ENCODE measurements around the gene POC1A. TPM values are rescaled to one million over a fixed set of nuclear protein-coding genes. Genes with fewer than 3 reads are reported as not detected.

Gene POC1A
- total RNA-seq, 1 experiment from 2014 or later, result 35.0 TPM

DNA sequence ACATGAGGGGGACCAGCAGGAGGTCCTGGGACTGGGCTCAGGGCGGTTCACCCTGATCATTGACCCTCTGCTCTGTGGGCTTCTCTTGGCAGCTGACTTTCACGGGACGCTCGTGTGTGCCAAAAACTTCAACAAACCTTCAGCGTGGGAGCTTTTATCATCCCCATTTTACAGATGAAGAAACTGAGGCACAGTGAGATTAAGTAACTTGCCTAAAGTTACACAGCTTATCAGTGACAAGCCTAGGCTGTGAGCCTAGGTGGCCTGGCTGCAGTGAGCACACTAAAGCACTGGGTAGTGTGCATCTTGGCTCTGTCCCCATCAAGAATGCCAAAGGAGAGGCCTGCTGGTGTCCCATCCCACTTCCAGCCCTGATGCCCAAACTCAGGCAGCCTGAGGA lies 74.3 kb downstream of the POC1A start:
- no TSS peak for BruUV-seq (replicated peaks)
- Histone ChIP-seq H3K36me3 (ENCODE audit: low read depth) (no peaks in the 10 kb centered on the region), H3K4me3 (no peak overlapping the region), H3K4me2 (no peak overlapping the region), H4K20me1 (ENCODE audit: insufficient read depth) (no peaks in the 10 kb centered on the region), H3K9me2 (ENCODE audit: insufficient read depth) (no peaks in the 10 kb centered on the region), H3K4me1 (replicated peaks; ENCODE audit: insufficient read depth) (no peaks in the 10 kb centered on the region), H2AFZ (no peak overlapping the region), H3K9me3 (ENCODE audit: insufficient read depth, low read depth) (no peaks in the 10 kb centered on the region), H3K79me2 (ENCODE audit: low read depth) (no peaks in the 10 kb centered on the region), H3K27me3 (ENCODE audit: insufficient read depth, low read depth) (no peaks in the 10 kb centered on the region), H3K27ac (no peak overlapping the region), H3F3A (ENCODE audit: insufficient read depth, low read depth) (no peaks in the 10 kb centered on the region)
- ChIA-PET CTCF (no interaction called here), POLR2A (ENCODE audit: unreplicated experiment) (no interaction called here)
- TF ChIP-seq, protein P1, sequence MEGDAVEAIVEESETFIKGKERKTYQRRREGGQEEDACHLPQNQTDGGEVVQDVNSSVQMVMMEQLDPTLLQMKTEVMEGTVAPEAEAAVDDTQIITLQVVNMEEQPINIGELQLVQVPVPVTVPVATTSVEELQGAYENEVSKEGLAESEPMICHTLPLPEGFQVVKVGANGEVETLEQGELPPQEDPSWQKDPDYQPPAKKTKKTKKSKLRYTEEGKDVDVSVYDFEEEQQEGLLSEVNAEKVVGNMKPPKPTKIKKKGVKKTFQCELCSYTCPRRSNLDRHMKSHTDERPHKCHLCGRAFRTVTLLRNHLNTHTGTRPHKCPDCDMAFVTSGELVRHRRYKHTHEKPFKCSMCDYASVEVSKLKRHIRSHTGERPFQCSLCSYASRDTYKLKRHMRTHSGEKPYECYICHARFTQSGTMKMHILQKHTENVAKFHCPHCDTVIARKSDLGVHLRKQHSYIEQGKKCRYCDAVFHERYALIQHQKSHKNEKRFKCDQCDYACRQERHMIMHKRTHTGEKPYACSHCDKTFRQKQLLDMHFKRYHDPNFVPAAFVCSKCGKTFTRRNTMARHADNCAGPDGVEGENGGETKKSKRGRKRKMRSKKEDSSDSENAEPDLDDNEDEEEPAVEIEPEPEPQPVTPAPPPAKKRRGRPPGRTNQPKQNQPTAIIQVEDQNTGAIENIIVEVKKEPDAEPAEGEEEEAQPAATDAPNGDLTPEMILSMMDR (conservative IDR thresholded peaks at IDR 0.05), result no peak
- no peak for TF ChIP-seq EZH2 (IDR thresholded peaks at IDR 0.05; ENCODE audit: low read depth)
- intact Hi-C loops (cut with micrococcal nuclease; ENCODE audit: unreplicated experiment), result no loop called here
- DNase-seq, result no peak

DNA sequence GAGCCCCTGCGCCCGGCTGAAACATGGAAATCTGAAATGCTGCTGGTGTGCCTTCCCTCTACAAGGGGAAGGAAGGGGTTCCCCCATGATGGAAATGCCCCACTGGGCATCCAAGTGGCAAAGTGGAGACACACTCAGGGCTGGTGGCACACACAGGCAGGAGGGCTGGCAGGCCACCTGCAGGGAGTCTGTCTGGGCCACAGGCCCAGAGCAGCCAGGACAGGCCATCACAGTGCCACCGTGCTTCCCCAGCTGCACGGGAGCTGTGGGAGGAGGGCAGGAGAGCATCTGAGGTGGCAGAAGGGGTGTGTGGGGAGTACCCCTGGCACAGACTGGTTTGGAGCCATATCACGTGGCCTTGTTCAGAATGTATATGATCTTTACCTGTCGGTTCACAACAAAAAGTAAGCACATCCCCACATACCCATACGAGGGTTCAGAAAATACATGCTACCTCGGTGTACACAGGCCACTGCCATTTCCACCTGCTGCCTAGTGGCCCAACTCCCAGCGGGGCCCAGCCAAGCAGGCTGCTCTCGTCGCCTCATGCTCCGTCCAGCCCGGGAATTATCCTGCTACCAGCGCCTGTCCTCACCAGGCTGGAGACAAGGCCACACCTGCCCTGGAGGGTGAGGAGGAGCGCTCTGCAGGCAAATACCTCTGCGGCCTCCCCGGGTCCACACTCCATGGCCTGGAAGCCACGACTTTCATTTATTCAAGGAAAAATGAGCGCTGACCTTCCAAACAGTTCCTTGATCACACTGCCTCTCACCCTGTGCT lies 75.3 kb downstream of the POC1A start:
- POLR2A ChIA-PET (ENCODE audit: unreplicated experiment), result no interaction called here
- no peak overlapping the region for H3K4me2 ChIP-seq
- H3K27ac ChIP-seq, result no peak overlapping the region
- no peaks in the 10 kb centered on the region for H4K20me1 ChIP-seq (ENCODE audit: insufficient read depth)
- no peaks in the 10 kb centered on the region for H3F3A ChIP-seq (ENCODE audit: insufficient read depth, low read depth)
- no peak for TF ChIP-seq EZH2 (IDR thresholded peaks at IDR 0.05; ENCODE audit: low read depth)
- TF ChIP-seq, protein P1 (conservative IDR thresholded peaks at IDR 0.05), result no peak
- H3K4me3 ChIP-seq, result no peak overlapping the region
- no peaks in the 10 kb centered on the region for H3K27me3 ChIP-seq (ENCODE audit: insufficient read depth, low read depth)
- no peak overlapping the region for H2AFZ ChIP-seq
- H3K9me2 ChIP-seq (ENCODE audit: insufficient read depth), result no peaks in the 10 kb centered on the region
- CTCF ChIA-PET, result no interaction called here
- no peak for DNase-seq
- intact Hi-C loops (cut with micrococcal nuclease; ENCODE audit: unreplicated experiment), result no loop called here
- BruUV-seq (replicated peaks), result no TSS peak
- no peaks in the 10 kb centered on the region for H3K9me3 ChIP-seq (ENCODE audit: insufficient read depth, low read depth)
- no peaks in the 10 kb centered on the region for H3K4me1 ChIP-seq (replicated peaks; ENCODE audit: insufficient read depth)
- no peaks in the 10 kb centered on the region for H3K36me3 ChIP-seq (ENCODE audit: low read depth)
- no peaks in the 10 kb centered on the region for H3K79me2 ChIP-seq (ENCODE audit: low read depth)

DNA sequence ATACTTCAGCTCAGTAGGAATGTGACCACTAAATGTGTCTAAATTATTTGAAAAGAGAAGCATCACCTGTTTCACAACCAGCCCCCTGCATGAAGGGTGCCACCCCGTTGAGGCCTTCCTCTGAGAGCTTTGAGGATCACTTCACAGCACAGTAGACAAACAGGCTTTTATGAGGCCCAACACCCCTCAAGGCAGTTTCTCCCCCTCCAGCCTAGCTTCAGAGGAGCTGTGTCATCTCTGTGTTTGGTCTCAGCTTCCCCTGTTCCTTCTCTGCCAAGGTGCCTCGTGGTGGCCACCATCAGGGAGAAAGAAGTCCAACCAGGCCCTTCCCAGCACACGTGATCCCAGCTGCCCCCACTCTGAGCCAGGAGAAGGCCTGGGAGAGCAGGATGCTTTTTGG lies 76.3 kb downstream of the POC1A start:
- H3K4me2 ChIP-seq, result no peak overlapping the region
- no peaks in the 10 kb centered on the region for H3K36me3 ChIP-seq (ENCODE audit: low read depth)
- intact Hi-C loops (cut with micrococcal nuclease; ENCODE audit: unreplicated experiment), result no loop called here
- CTCF ChIA-PET, result no interaction called here
- POLR2A ChIA-PET (ENCODE audit: unreplicated experiment), result no interaction called here
- H3K79me2 ChIP-seq (ENCODE audit: low read depth), result no peaks in the 10 kb centered on the region
- H3K27ac ChIP-seq, result no peak overlapping the region
- no TSS peak for BruUV-seq (replicated peaks)
- no peaks in the 10 kb centered on the region for H3K9me2 ChIP-seq (ENCODE audit: insufficient read depth)
- no peak for TF ChIP-seq EZH2 (IDR thresholded peaks at IDR 0.05; ENCODE audit: low read depth)
- TF ChIP-seq, protein P1 (conservative IDR thresholded peaks at IDR 0.05), result no peak
- no peak for DNase-seq
- no peaks in the 10 kb centered on the region for H3F3A ChIP-seq (ENCODE audit: insufficient read depth, low read depth)
- H3K9me3 ChIP-seq (ENCODE audit: insufficient read depth, low read depth), result no peaks in the 10 kb centered on the region
- H3K4me1 ChIP-seq (replicated peaks; ENCODE audit: insufficient read depth), result no peaks in the 10 kb centered on the region
- no peak overlapping the region for H3K4me3 ChIP-seq
- no peak overlapping the region for H2AFZ ChIP-seq
- H3K27me3 ChIP-seq (ENCODE audit: insufficient read depth, low read depth), result no peaks in the 10 kb centered on the region
- H4K20me1 ChIP-seq (ENCODE audit: insufficient read depth), result no peaks in the 10 kb centered on the region

Data from PC-9 (cell line).